Left lobe of liver (tissue), 2 donors: ENCODE measurements around the gene TMEM201. TPM values are rescaled to one million over a fixed set of nuclear protein-coding genes. Genes with fewer than 3 reads are reported as not detected.

ENCODE experiments used
- ATAC-seq: fragments of 200-7000 bp; cut with Tn5 transposase; one replicate; pipeline ENCODE4 v1.9.1; 2020; ENCODE audit warnings: mild to moderate bottlenecking, moderate library complexity
- DNase-seq: peaks from one replicate; pipeline ENCODE4 v3.0.0-alpha.2; 2020; ENCODE audit warnings: low spot score
- total RNA-seq: library from RNA; stranded (reverse); gene quantifications from one replicate; pipeline ENCODE4 v1.2.1, GENCODE V29; 2021
- donor health status: DM: no; HTN: no; CAD: no; lungs with moderate emphysema.
- donor health status: DM: no; HTN: yes; CAD: no.

TMEM201 gene
- total RNA-seq, 1 donor from 2014 or later = 2.0 TPM

DNA sequence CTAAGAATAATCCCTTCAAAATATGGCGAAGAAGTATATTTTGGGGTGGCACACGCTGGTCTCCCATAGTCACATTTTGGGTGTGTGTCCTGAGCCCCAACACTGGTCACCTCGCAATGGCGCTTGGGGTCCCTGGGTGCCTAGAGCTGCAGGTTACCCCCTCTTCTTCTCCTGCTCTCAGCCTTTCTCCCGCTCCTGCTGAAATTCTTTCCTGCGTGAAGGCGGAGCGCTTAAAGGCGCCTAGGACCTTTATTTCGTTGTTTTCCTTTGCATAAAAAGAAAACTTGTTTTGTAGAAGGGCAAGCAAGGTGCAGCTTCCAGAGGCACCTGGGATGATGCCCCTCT is 62.5 kb downstream of the TMEM201 start:
- DNase-seq (no peak), ATAC-seq (no peak)

DNA sequence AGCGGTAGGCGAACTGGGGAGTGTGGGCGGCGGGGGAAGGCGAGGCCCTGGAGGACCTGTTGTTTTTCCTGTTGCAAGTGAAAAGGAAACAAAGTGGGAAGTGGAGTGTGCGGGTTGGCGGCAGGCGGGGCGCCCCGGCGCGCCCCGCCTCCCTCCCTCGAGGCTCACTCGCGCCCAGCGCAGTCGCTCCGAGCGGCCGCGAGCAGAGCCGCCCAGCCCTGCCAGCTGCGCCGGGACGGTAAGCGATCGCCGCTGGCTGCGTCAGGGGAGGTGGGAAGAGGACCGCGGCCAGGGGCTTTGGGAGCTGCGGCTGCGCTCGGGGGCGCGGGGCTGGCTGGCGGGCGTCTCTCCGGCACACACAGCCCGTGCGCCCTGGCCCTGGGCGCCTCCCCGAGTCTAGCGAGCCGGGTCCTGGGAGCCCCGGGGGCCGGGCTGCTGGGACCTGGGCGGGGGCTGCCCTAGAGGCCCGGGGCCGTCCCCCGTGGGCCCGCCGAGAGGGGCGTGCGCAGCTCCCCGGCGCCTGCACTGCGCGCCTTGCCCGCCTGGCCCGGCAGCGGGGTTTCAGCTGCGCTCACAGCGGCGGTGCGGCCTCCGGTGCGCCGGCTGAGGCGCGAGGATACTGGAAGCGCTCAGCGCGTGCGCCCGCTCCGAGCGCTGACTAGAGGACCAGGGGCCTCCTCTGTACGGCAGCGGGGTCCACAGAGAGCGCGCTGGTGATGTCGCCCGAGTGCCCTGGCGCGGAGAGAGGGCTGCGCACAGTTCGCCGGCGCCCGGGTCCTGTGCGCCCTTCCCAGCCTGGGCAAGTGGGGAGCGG is 63.1 kb downstream of the TMEM201 start, which contains the start of gene PIK3CD:
Gene PIK3CD, plus strand, starts transcription at position 167 of the 814 bp plus-strand sequence. CDS start 58,725 bp downstream, outside the sequence.
- no peak for DNase-seq
- peak; percentile 72 for ATAC-seq

DNA sequence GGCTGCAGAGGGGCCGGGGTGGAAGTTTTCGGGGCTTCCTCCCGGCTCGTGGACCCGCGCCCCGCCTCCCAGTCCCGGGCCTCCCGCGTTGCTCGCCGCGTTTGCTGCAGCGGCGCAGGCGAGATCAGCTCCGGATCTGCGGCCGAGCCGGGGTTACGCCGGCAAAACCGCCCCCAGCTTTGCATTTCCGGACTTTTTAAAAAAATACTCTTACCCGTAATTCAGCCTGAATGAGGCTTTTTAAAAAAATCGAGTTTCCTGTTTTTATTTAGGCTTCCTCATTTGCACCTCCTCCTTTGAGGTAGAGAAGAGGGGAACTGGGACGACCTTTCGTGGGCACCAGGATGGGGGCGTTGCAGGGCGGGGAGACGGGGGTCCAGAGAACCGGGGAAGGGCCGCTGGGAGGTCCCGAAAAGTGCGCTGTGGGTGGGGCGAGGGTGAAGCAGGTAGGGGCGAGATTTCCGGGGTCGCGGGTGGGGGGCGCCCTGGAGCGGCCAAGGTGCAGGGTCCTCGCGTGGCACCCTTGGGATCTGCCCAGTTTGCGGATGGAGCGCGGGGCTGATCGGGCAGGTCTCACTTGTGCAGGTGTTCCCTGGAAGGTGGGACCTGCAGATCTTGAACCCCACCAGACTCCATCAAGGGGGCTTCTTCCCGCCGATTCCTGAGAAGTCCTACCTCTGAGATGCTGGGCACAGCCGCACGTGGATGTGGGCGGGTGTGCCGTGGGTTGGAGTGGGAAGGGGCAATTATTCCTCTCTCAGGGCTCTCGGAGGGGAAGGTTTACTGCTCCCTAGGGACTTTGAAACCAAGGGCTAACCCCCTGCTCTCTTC is 63.9 kb downstream of the TMEM201 start:
- DNase-seq (no peak), ATAC-seq (peak; percentile 45)

DNA sequence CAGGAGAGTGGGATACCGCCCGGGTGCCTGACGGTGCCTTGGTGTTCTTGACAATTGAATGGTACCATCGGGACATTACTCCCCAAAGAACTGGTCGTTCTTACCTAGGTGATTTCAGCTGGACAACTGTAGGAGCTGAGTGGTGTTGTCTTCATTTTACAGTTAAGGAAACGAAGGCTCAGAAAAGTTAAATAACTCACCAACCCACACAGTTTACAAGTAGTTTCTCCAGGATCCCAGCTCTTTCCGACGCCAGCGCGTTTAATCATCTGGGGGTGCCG is 64.4 kb downstream of the TMEM201 start:
- ATAC-seq (no peak), DNase-seq (no peak)

DNA sequence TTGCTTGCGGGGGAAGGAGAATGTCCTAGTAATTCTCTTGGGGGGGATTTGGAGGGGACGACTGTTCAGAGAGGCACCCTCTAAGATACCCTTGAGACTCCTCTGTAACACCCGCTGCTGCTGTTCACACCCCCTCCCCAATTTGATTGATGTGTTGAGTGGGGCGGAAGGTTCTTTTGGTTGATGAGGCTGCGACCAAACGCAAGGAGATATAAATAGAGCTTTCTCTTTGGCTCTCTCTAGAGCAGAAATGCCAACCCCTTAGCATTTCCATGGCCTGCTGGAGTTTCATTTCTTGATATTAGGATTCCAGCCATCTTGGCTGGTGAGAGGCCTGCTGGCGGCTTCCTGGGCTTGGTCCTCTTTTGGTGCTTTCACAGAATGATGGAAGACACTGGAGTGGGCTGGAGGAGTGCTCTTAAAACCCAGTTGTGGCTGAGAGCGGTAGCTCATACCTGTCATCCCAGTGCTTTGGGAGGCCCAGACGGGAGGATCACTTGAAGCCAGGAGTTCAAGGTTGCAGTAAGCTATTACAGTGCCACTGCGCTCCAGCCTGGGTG is 64.9 kb downstream of the TMEM201 start:
- ATAC-seq (no peak), DNase-seq (no peak)

DNA sequence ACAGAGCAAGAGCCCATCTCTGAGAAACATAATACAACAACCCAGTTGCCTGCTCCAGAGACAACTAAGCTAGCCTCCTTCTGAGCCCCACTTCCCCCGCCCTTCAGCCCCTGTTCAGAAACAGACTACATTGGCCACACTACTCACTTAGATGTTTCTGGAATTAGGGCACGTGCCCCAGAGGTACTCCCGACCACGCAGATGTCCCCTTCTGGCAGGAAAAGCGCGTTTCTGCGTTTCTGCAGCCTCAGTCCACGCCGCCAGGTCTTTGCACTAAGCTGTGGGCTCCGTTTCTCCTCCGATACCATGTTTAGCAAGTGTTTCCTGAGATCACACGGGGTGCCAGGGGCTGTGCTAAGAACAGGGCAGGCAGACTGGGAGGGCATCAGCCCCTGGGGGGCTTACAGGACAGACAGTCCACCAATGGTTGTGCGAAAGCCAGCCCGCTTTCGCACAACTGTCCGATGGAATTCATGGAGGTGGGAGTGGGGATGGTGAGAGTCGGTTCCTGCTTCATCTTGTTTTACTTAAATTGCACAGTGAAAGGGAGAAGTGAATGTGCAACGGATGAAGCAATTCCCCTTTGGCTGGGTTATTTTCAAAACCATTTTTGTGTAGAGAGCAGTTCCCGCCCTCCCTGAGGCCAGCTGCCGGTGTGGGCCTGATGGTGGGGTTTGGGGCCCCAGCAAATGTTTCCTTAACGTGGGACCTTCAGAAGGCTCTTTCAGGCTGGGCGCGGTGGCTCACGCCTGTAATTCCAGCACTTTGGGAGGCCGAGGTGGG is 65.5 kb downstream of the TMEM201 start:
- DNase-seq (no peak), ATAC-seq (no peak)

DNA sequence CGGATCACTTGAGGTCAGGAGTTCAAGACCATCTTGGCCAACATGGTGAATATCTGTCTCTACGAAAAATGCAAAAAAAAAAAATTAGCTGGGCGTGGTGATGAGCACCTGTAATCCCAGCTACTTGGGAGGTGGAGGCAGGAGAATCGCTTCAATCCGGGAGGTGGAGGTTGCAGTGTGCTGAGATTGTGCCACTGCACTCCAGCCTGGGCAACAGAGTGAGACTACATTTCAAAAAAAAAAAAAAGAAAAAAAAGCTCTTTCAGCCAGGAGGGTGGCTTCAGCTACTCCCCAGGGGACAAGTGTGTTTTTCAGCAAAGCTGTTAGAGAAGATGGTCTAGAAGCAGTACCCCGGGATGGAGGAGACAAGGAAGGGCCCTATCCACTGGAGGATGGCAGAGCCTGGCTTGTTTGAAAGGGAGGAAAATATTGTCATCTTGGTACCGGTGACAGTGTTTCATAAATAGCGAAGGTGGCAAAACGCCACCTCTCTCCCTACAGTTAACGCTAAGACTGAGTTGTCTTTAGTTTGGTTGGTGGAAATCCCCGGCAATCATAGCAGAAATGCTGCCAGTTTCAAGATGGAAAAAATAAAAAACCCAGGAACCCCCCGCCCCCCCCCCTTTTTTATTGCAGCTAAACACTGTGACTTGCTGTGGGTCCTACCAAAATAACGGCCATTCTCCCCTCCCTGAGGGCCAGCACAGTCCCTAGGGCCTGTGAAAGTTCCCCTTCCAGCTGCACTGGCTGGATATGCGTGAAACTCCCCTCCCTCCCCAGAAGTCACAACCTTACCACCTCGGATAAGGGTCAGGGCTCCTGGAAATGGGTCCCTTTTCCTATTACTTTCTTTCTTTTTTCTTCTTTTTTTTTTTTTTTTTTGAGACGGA is 66.4 kb downstream of the TMEM201 start:
- DNase-seq (no peak), ATAC-seq (no peak)

DNA sequence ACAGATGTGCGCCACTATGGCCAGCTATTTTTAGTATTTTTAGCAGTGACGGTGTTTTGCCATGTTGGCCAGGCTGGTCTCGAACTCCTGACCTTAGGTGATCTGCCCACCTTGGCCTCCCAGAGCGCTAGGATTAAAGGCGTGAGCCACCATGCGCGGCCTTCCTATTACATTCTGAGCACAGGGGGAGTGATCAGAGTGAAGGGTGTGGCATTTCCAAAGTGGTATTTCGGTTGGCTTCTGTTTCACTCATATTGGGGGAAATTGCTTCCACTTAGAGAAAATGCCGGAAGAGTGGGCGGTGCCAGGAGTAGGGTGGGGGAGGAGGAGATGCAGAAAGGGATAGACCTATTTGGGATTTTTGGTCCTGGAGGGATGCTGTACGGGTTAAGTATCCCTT is 67.1 kb downstream of the TMEM201 start:
- ATAC-seq = no peak
- no peak for DNase-seq

DNA sequence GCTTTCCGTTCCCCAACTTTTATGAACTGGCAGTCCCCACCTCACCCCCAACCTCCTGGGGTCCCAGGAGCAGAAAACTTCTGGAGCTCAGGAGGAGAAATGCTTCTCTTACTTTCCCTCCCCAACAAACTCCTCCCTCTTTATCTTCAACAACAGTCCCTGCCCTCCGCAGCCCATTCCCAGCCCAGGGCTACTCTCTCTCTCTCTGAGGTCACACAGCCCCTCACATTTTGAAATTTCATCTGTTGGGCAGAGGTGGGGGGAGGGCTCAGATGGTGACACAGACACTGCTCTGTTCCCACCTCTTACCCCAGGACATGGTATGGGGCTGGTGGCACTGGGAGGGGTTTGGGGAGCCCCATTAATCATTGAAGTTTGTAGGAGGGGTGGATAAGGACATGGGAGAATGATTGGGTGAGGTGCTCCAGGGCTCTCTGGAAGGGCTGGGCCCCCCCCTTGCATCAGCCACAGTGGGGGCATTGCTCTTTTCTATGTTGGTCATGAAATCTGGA is 68.9 kb downstream of the TMEM201 start:
- DNase-seq (no peak), ATAC-seq (no peak)

DNA sequence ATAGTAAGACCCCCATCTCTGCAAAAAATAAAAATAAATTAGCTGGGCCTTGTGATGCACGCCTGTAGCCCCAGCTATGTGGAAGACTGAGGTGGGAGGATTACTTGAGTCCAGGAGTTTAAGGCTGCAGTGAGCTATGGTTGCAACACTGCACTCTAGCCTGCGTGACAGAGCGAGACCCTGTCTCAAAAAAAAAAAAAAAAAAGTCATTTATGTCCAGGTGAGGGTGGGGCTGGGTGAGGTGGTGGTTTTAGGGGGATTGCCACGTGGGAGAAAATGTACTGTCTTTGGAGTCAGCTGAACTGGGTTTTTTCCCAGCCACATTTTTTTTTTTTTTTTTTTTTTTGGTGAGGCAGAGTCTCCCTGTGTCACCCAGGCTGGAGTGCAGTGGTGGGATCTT is 69.5 kb downstream of the TMEM201 start:
- ATAC-seq = no peak

DNA sequence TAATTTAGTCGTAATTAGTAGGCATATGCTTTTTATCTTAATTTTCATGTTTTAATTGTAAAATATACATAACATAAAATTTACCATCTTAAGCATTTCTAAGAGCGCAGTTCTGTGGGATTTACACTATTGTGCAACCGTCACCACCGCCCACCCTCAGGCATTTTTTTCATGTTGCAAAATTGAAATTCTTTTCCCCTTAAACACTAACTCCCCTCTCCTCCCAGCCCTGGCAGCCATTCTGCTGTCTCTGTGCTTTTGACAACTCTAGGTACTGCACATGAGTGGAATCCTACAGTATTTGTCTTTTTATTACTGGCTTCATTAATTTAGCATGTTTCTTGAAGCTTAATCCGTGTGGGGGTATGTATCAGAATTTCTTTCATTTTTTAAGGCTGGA is 70.6 kb downstream of the TMEM201 start:
- ATAC-seq (no peak), DNase-seq (no peak)

More for the DNA sequence above, 69.5 kb downstream of the TMEM201 start:
- DNase-seq = no peak

DNA sequence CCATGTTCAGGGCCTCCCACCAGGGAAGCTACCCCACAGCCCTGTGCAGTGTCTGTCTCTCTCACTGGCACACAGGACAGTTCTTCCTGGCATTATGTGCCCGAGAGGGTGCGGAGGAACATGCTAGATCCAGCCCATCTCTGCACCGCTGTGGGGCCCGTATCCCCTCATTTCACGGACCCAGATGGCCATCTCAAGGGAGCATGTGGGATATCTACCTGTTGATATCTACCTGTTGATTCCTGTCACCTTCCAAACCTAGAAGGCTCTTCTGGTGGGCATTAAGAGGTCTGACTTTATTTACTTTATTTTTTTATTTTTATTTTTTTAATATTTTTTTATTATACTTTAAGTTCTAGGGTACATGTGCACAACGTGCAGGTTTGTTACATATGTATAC is 74.5 kb downstream of the TMEM201 start:
- ATAC-seq = no peak
- no peak for DNase-seq

Other genes starting within 250 kb of the TMEM201 start
- gene SLC25A33, start 49.4 kb upstream of the TMEM201 start, total RNA-seq = 3.5 TPM
- gene PIK3CD, start 62.8 kb downstream of the TMEM201 start, total RNA-seq = 2.6 TPM
- 8.1 TPM for gene CLSTN1, start 235.1 kb downstream of the TMEM201 start, total RNA-seq